C4-2B (cell line): ENCODE results near the gene SLC27A1.

Experiments used
- CTCF ChIP-seq: fragments of 450-650 bp; conservative IDR thresholded peaks from 2 replicates; pipeline ENCODE4 v1.5.1; 2017; ENCODE audit warnings: mild to moderate bottlenecking
- ZFX ChIP-seq: fragments of 450-650 bp; IDR thresholded peaks from 2 replicates; pipeline ENCODE4 v1.6.1; 2017

DNA sequence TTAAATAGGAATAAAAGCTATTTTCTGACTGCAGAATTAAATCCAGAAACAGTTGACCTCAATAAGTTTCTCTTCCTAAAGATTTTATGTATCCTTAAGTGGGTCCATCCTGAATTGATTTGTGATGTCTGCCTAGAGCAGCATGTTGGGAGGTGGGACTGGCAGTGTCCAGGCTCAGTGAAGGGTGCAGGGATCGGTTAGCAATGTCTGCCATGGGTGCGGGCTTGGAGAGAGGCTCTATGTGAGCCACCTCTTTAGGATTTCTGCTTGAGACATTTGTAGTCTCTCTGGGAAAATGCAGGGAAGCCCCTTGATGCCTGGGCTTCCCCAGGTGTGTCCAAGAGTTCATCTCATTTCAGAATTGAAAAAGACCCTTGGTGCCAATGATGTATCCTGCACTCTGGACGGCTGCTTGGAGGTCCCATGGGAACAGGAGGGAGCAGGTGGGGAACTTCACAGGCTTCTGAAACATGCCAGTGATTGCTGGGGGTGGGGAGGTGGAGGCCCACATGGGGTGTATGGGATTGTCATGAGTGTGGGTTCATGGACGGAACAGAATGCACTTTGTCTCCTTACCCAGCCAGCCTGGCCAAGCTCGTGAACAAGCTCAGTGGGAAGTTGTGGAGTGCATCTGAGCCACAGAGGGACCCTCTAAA lies 78.9 kb downstream of the SLC27A1 start:
- TF ChIP-seq CTCF (no peak), ZFX (no peak)
